Bronchial epithelial cell (primary cell): Measurements from ENCODE around the gene ZBTB16. TPM values are rescaled to one million over a fixed set of nuclear protein-coding genes. Genes with fewer than 3 reads are reported as not detected.

ENCODE experiments used
- DNase-seq: peaks from one replicate; pipeline ENCODE4 v3.0.0-alpha.2; 2010; ENCODE audit warnings: low read depth
- FAIRE-seq: peaks from 2 replicates; lab custom pipeline; 2011; peaks lifted over from hg19 to GRCh38; lab: Jason Lieb, UNC
- H3K27me3 ChIP-seq: 2 replicates; pipeline ENCODE4 v1.5.1; 2011; ENCODE audit warnings: low read length; ENCODE audit not compliant: control insufficient read depth, insufficient read depth
- H3K36me3 ChIP-seq: 2 replicates; pipeline ENCODE4 v1.5.1; 2011; ENCODE audit warnings: low read length; ENCODE audit not compliant: control insufficient read depth, insufficient read depth
- H3K4me3 ChIP-seq: 2 replicates; pipeline ENCODE4 v1.5.1; 2011; ENCODE audit warnings: mild to moderate bottlenecking, low read depth, low read length, control low read depth
- CTCF ChIP-seq: IDR thresholded peaks from 2 replicates; pipeline ENCODE4 v1.5.1; 2011; ENCODE audit warnings: mild to moderate bottlenecking, moderate library complexity, low read length, control low read depth, inconsistent platforms; ENCODE audit not compliant: insufficient read depth, severe bottlenecking
- total RNA-seq: library from RNA; depleted of rRNA; stranded (reverse); fragments of >200 nt; gene quantifications from 2 replicates; pipeline ENCODE4 v1.2.1, GENCODE V29; 2014

The ZBTB16 gene
- total RNA-seq, 1 donor from 2014 or later: 3.2 TPM

- Histone ChIP-seq H3K36me3 (no peaks in the 10 kb centered on the region), H3K27me3 (peaks cover 4% of the 10 kb centered on the region), H3K4me3 (no peak overlapping the region)
- TF ChIP-seq CTCF: no peak
- FAIRE-seq (no peak), DNase-seq (no peak)
Observed at GRCh38 chr11:114082415-114082748, 22.9 kb downstream of the ZBTB16 start.

- TF ChIP-seq CTCF: no peak
- FAIRE-seq: no peak
- H3K36me3 ChIP-seq: no peaks in the 10 kb centered on the region
- peaks cover 4% of the 10 kb centered on the region for H3K27me3 ChIP-seq
- no peak overlapping the region for H3K4me3 ChIP-seq
- no peak for DNase-seq
Observed at GRCh38 chr11:114082767-114083181, 23.3 kb downstream of the ZBTB16 start.

GRCh38 chr11:114083391-114084252 lies 24.1 kb downstream of the ZBTB16 start:
- Histone ChIP-seq H3K36me3 (no peaks in the 10 kb centered on the region), H3K4me3 (no peak overlapping the region), H3K27me3 (peaks cover 2% of the 10 kb centered on the region)
- FAIRE-seq (no peak), DNase-seq (no peak)
- no peak for TF ChIP-seq CTCF

DNA sequence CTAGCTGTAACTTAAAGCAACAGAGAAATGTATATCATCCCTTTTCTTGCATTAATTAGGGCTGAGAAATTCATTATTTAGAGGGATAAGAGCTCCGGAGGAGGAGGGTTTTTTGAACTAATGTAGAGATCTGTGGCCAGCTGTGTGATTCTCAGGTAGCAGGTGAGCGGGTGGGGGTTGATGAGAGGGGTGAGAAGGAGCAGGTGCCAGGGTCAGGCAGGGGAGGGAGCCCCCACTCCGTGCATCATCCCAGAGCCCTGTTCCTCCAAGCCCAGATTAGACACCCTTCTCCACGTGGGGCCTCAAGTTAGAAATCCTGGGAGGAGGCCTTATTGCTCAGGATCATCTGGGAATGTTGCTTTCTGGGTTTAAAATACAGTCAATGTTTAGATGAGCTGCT lies 24.9 kb downstream of the ZBTB16 start:
- Histone ChIP-seq H3K36me3 (no peaks in the 10 kb centered on the region), H3K27me3 (peaks cover 2% of the 10 kb centered on the region), H3K4me3 (no peak overlapping the region)
- TF ChIP-seq CTCF: no peak
- DNase-seq (no peak), FAIRE-seq (no peak)

- no peak for TF ChIP-seq CTCF
- FAIRE-seq (peak; percentile 18), DNase-seq (peak; percentile 2)
- H3K36me3 ChIP-seq: no peaks in the 10 kb centered on the region
- H3K27me3 ChIP-seq: peaks cover 2% of the 10 kb centered on the region
- H3K4me3 ChIP-seq: no peak overlapping the region
Observed at GRCh38 chr11:114085965-114086793, 26.7 kb downstream of the ZBTB16 start.
